Calu3 (cell line): ENCODE measurements around the gene KY. TPM values are rescaled to one million over a fixed set of nuclear protein-coding genes. Genes with fewer than 3 reads are reported as not detected.

ENCODE experiments used
- BruUV-seq: library from RNA; stranded (reverse); fragments of 400-500 nt; replicated peaks from 2 replicates; lab custom pipeline; 2021; lab: Mats Ljungman, UMichigan
- CTCF ChIA-PET: fragments of 300-600 bp; sonication (Branson Sonifier 250); formaldehyde crosslinking; loops from one replicate; lab custom pipeline; 2022; ENCODE audit warnings: antibody characterized with exemption; lab: Charles Lee
- DNase-seq: peaks from one replicate; pipeline ENCODE4 v3.0.0; 2022
- H3K27ac Mint-ChIP-seq: one replicate; pipeline ENCODE4 v1.8.0; 2022; ENCODE audit warnings: mixed read lengths; ENCODE audit not compliant: unreplicated experiment
- H3K27me3 Mint-ChIP-seq: one replicate; pipeline ENCODE4 v1.8.0; 2022; ENCODE audit warnings: mixed read lengths; ENCODE audit not compliant: unreplicated experiment
- H3K36me3 Mint-ChIP-seq: one replicate; pipeline ENCODE4 v1.8.0; 2022; ENCODE audit warnings: mild to moderate bottlenecking, moderate library complexity, mixed read lengths; ENCODE audit not compliant: insufficient read depth, unreplicated experiment
- H3K4me1 Mint-ChIP-seq: one replicate; pipeline ENCODE4 v1.8.0; 2022; ENCODE audit warnings: mild to moderate bottlenecking, low read depth, mixed read lengths; ENCODE audit not compliant: unreplicated experiment
- H3K4me3 Mint-ChIP-seq: one replicate; pipeline ENCODE4 v1.8.0; 2022; ENCODE audit warnings: mild to moderate bottlenecking, low read depth, moderate library complexity, mixed read lengths; ENCODE audit not compliant: unreplicated experiment
- H3K9me3 Mint-ChIP-seq: one replicate; pipeline ENCODE4 v1.8.0; 2022; ENCODE audit warnings: low read depth, mixed read lengths; ENCODE audit not compliant: unreplicated experiment
- intact Hi-C: fragments of 100-400 bp; cut with micrococcal nuclease; formaldehyde crosslinking; loops from one replicate; pipeline ENCODE4 v1.10.0; 2022; ENCODE audit not compliant: unreplicated experiment
- total RNA-seq: library from RNA; stranded (reverse); gene quantifications from 2 replicates; pipeline ENCODE4 v1.2.3, GENCODE V29; 2022
- TF ChIP-seq, protein P1 (sequence below): fragments of 200-600 bp; IDR thresholded peaks from one replicate; pipeline ENCODE4 v1.8.0; 2022; ENCODE audit warnings: antibody characterized with exemption; ENCODE audit not compliant: unreplicated experiment

Gene KY
- total RNA-seq, 1 experiment from 2014 or later = not detected

DNA sequence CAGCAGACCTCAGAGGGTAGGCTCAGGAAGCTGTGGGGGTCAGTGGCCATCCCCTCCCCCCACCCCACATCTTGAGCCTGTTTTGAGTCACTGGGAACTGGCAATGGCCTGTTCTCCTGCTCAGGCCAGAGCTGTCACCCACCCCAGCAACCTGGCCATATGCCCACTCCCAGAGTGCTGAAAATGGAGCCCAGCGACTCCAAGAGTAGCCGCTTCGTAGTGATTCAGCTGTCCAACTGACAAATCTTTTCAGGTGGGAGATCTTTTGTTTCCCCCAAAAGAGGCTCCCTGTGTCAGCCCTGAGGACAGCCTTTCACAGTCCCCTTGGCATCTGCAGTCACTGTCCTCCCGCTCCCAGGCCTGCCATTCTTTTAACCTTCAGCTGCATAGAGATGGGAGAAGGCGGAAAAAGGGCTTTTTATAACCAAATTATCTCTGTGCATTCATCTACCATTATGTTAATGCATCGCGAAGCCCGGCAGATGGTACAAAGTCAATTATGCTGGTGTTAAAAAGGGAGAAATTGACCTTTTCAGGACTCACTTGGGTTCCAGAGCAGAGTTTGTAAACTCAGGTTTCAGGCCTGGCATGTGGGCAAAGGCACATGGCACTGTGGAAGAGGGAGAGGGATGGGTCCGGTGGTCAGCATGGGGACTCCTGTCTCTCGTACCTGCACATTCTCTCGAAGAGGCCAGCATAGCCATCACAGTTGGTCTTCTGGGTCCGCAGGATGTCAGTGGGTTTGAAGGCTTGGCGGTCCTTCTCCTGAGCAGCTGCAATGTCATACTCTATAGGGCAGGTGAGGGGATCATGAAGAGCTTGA lies 32.1 kb downstream of the KY start:
- DNase-seq = no peak
- peaks cover 35% of the 10 kb centered on the region for H3K27me3 Mint-ChIP-seq
- no peaks in the 10 kb centered on the region for H3K36me3 Mint-ChIP-seq
- no peaks in the 10 kb centered on the region for H3K4me1 Mint-ChIP-seq
- no peak overlapping the region for H3K27ac Mint-ChIP-seq
- H3K4me3 Mint-ChIP-seq = no peak overlapping the region
- CTCF ChIA-PET = no interaction called here
- TF ChIP-seq, protein P1, sequence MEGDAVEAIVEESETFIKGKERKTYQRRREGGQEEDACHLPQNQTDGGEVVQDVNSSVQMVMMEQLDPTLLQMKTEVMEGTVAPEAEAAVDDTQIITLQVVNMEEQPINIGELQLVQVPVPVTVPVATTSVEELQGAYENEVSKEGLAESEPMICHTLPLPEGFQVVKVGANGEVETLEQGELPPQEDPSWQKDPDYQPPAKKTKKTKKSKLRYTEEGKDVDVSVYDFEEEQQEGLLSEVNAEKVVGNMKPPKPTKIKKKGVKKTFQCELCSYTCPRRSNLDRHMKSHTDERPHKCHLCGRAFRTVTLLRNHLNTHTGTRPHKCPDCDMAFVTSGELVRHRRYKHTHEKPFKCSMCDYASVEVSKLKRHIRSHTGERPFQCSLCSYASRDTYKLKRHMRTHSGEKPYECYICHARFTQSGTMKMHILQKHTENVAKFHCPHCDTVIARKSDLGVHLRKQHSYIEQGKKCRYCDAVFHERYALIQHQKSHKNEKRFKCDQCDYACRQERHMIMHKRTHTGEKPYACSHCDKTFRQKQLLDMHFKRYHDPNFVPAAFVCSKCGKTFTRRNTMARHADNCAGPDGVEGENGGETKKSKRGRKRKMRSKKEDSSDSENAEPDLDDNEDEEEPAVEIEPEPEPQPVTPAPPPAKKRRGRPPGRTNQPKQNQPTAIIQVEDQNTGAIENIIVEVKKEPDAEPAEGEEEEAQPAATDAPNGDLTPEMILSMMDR = no peak
- BruUV-seq = no TSS peak
- no peaks in the 10 kb centered on the region for H3K9me3 Mint-ChIP-seq
- intact Hi-C loops = no loop called here

DNA sequence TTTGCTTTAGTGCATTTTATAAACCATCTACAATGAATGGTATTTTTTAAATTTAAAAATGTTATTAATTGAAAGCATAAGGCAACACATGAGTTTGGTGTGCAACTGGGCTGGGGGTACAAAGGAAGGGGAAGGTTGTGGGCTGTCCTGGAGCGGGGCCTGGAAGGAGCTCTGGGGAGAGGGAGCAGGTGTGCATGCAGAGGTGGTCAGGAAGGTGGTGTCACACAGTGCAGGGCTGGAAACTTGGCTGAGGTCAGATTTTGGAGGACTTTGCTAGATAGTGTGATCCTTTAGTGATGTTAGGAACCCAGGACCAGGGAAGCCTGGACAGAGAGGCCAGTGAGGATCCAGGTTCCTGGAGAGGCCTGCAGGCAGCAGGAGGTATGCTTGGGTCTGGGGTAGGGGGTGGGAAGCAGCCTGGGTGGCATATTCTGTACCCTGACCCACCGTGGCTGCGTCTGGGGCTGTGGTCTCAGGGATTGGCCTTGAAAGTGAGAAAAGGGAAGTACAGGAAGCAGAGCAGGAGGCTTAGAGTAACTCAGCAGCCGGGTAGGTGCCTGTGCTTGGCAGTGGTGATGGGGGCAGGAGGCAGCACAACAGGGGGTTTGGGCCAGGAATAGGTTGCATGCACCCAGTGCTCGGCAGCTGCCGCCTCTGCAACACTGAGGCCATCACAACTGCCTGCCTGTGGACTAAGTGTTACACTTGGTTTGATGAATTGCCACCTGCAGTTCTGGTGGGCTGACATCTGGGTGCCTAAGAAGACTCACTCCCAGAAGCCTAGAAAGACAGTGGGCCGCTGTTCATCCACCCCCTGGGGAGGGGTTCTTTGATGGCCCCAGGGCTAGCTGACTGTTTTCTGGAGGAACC lies 33.0 kb downstream of the KY start:
- no peaks in the 10 kb centered on the region for H3K36me3 Mint-ChIP-seq
- intact Hi-C loops = no loop called here
- CTCF ChIA-PET = no interaction called here
- H3K27me3 Mint-ChIP-seq = peaks cover 41% of the 10 kb centered on the region
- no TSS peak for BruUV-seq
- no peak overlapping the region for H3K27ac Mint-ChIP-seq
- no peak overlapping the region for H3K4me3 Mint-ChIP-seq
- DNase-seq = no peak
- H3K9me3 Mint-ChIP-seq = no peaks in the 10 kb centered on the region
- TF ChIP-seq, protein P1 = no peak
- H3K4me1 Mint-ChIP-seq = no peaks in the 10 kb centered on the region

DNA sequence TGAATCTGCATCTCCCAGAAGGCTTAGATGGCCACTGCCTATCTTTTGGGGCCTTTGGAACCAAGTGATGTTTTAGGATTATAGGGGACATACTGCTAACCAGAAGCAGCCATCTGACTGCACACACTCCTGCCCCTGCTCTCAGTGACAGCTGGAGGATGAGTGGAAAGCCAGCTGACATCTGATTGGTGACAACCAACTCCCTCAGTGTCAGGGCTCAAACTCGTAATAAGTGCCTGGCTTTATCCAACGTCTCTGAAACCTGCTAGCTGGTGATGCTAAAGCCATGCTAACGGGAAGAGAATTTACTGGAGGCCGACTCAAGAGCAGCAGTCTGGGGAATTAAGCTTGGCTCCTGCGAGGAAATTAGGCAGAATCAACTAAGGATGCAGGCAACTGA lies 35.1 kb downstream of the KY start:
- Mint-ChIP-seq H3K27ac (no peak overlapping the region), H3K4me1 (no peaks in the 10 kb centered on the region), H3K36me3 (no peaks in the 10 kb centered on the region), H3K9me3 (no peaks in the 10 kb centered on the region), H3K4me3 (no peak overlapping the region), H3K27me3 (peaks cover 62% of the 10 kb centered on the region)
- no TSS peak for BruUV-seq
- TF ChIP-seq, protein P1 = no peak
- intact Hi-C loops = no loop called here
- no peak for DNase-seq
- CTCF ChIA-PET = interaction anchor here (0.6 to 1.6 kb wide), 5 partner anchors 8 to 44 kb away, joined by 3 to 5 read pairs (median 5); no protein-coding TSS in a partner anchor

DNA sequence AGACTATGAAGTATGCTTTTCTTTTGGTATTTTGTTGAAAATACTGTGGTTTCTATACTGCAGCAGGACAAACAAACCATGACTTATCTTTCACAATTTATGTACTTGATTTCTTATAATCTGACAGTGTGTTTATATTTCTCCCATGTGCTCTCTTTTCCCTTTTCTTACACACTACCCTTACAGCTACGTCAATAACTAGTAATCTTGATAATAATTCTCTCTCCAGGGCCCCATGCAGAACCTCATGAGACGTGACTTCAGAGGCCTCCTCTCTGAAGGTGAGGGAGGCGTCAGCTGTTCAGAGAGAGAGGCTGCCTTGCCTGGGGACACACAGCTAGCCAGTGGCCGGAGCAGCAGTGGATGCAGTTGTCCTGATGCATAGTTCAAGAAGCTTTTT lies 35.9 kb downstream of the KY start:
- Mint-ChIP-seq H3K4me1 (no peaks in the 10 kb centered on the region), H3K27me3 (peaks cover 70% of the 10 kb centered on the region), H3K9me3 (no peaks in the 10 kb centered on the region), H3K27ac (no peak overlapping the region), H3K4me3 (no peak overlapping the region), H3K36me3 (no peaks in the 10 kb centered on the region)
- TF ChIP-seq, protein P1 = no peak
- no TSS peak for BruUV-seq
- no peak for DNase-seq
- intact Hi-C loops = no loop called here
- CTCF ChIA-PET = interaction anchor here (0.6 to 1.6 kb wide), 5 partner anchors 9 to 1902 kb away, joined by 3 to 5 read pairs (median 3); no protein-coding TSS in a partner anchor
